ENCODE data around the gene PKMYT1.

Gene PKMYT1

GRCh38 chr16:2971985-2972784, 8.1 kb downstream of the PKMYT1 start:
- no peak for DNase-seq

GRCh38 chr16:2971134-2971984, 8.9 kb downstream of the PKMYT1 start:
- no peak for DNase-seq

- DNase-seq, result no peak
These were observed 9.7 kb downstream of the PKMYT1 start for GRCh38 chr16:2970563-2970962.

- DNase-seq, result peak; percentile 70 to 78
These were observed 10.4 kb downstream of the PKMYT1 start for GRCh38 chr16:2969545-2970521.

GRCh38 chr16:2968738-2969544, 11.3 kb downstream of the PKMYT1 start, which contains the start of gene PAQR4:
Gene PAQR4 (plus strand): TSS chr16:2969348. CDS start chr16:2969675, 327 bp downstream.
- peak; percentile 83 to 87 for DNase-seq

- no peak for DNase-seq
These were observed 11.9 kb downstream of the PKMYT1 start for GRCh38 chr16:2968368-2968737.

GRCh38 chr16:2967721-2968161, 12.5 kb downstream of the PKMYT1 start:
- DNase-seq, result no peak

- DNase-seq, result no peak
These were observed 13.0 kb downstream of the PKMYT1 start for GRCh38 chr16:2967211-2967631.

- no peak for DNase-seq
These were observed 13.4 kb downstream of the PKMYT1 start for GRCh38 chr16:2966808-2967191.

- no peak for DNase-seq
These were observed 14.0 kb downstream of the PKMYT1 start for GRCh38 chr16:2966043-2966807.

GRCh38 chr16:2964475-2965336, 15.5 kb downstream of the PKMYT1 start:
- DNase-seq, result peak; percentile 56 to 67

GRCh38 chr16:2963723-2964474, 16.3 kb downstream of the PKMYT1 start, which contains the start of gene KREMEN2:
Gene KREMEN2 (plus strand): TSS chr16:2964275. CDS start chr16:2964521, 246 bp downstream.
- peak in 1 of 2 experiments; percentile 12 for DNase-seq

- no peak for DNase-seq
These were observed 17.0 kb downstream of the PKMYT1 start for GRCh38 chr16:2963074-2963722.

GRCh38 chr16:2962334-2963073, 17.7 kb downstream of the PKMYT1 start:
- no peak for DNase-seq

- no peak for DNase-seq
These were observed 19.8 kb downstream of the PKMYT1 start for GRCh38 chr16:2960183-2961010.

GRCh38 chr16:2959206-2959605, 21.0 kb downstream of the PKMYT1 start:
- DNase-seq, result no peak

GRCh38 chr16:2956579-2956956, 23.7 kb downstream of the PKMYT1 start:
- no peak for DNase-seq
